Osteoblast (primary cell): Measurements from ENCODE around the gene CLDN17. TPM values are rescaled to one million over a fixed set of nuclear protein-coding genes. Genes with fewer than 3 reads are reported as not detected.

Experiments
- DNase-seq: peaks from one replicate; pipeline ENCODE4 v3.0.0; 2011; ENCODE audit warnings: low spot score, mixed read lengths; ENCODE audit not compliant: insufficient read length; ENCODE audit errors: missing footprints
- H2AFZ ChIP-seq: 2 replicates; pipeline ENCODE4 v1.6.0; 2011; ENCODE audit warnings: mild to moderate bottlenecking, low read length
- H3K27ac ChIP-seq: 2 replicates; pipeline ENCODE4 v1.5.1; 2011; ENCODE audit warnings: mild to moderate bottlenecking, low read depth, low read length, moderate library complexity
- H3K27me3 ChIP-seq: 2 replicates; pipeline ENCODE4 v1.6.0; 2012; ENCODE audit warnings: mild to moderate bottlenecking, control low read depth, inconsistent platforms, low read length, moderate library complexity; ENCODE audit not compliant: insufficient read depth
- H3K36me3 ChIP-seq: 2 replicates; pipeline ENCODE4 v1.5.1; 2011; ENCODE audit warnings: mild to moderate bottlenecking, low read length, control low read depth, moderate library complexity; ENCODE audit not compliant: insufficient read depth
- H3K4me1 ChIP-seq: 2 replicates; pipeline ENCODE4 v1.5.1; 2011; ENCODE audit warnings: mild to moderate bottlenecking, low read length, control low read depth, moderate library complexity; ENCODE audit not compliant: insufficient read depth
- H3K4me2 ChIP-seq: 2 replicates; pipeline ENCODE4 v1.6.0; 2011; ENCODE audit warnings: mild to moderate bottlenecking, low read length; ENCODE audit not compliant: insufficient read depth
- H3K4me3 ChIP-seq: fragments of 200-600 bp; sonication (generic); 3 replicates; pipeline ENCODE4 v1.5.1; 2012; ENCODE audit warnings: mild to moderate bottlenecking, low read length, inconsistent platforms; ENCODE audit not compliant: insufficient read depth
- H3K79me2 ChIP-seq: 2 replicates; pipeline ENCODE4 v1.6.0; 2012; ENCODE audit warnings: mild to moderate bottlenecking, low read length, control low read depth, inconsistent platforms; ENCODE audit not compliant: insufficient read depth
- H3K9me3 ChIP-seq: 2 replicates; pipeline ENCODE4 v1.5.1; 2011; ENCODE audit warnings: low read depth, low read length, control low read depth
- H4K20me1 ChIP-seq: 2 replicates; pipeline ENCODE4 v1.6.0; 2012; ENCODE audit warnings: mild to moderate bottlenecking, low read length, control low read depth; ENCODE audit not compliant: insufficient read depth
- total RNA-seq: library from RNA; depleted of rRNA; stranded (reverse); fragments of >200 nt; gene quantifications from 2 replicates; pipeline ENCODE4 v1.2.3, GENCODE V29; 2012
- TF ChIP-seq, protein P1 (sequence below): IDR thresholded peaks from 2 replicates; pipeline ENCODE4 v1.5.1; 2011; ENCODE audit warnings: mild to moderate bottlenecking, low read depth, low read length, moderate library complexity; ENCODE audit errors: extremely low read depth

Gene CLDN17
- total RNA-seq, 1 donor: not detected

DNA sequence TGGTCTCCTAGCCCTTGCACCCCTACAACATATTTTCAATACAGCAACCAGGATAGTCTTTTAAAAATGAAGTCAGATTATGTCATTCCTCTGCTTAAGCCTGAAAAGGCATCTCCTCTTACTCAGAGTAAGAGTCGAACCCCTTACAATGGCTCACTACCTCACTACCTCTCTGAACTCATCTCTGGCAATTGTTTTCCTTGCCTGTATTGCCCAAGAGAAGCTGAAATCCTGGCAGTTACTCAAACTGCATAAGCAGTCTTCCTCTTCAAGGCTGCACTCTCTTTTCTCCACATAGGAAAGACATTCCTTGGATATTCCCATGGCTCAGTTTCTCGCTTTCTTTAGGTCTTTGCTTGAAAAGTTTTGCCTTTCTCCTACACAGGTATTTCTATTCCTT lies 26.6 kb upstream of the CLDN17 start:
- no peak for DNase-seq
- Histone ChIP-seq H2AFZ (no peak overlapping the region), H3K36me3 (no peaks in the 10 kb centered on the region), H3K27ac (no peak overlapping the region), H4K20me1 (no peaks in the 10 kb centered on the region), H3K9me3 (no peaks in the 10 kb centered on the region), H3K4me1 (no peaks in the 10 kb centered on the region), H3K4me2 (no peak overlapping the region), H3K27me3 (no peaks in the 10 kb centered on the region), H3K4me3 (no peak overlapping the region), H3K79me2 (no peaks in the 10 kb centered on the region)
- TF ChIP-seq, protein P1, sequence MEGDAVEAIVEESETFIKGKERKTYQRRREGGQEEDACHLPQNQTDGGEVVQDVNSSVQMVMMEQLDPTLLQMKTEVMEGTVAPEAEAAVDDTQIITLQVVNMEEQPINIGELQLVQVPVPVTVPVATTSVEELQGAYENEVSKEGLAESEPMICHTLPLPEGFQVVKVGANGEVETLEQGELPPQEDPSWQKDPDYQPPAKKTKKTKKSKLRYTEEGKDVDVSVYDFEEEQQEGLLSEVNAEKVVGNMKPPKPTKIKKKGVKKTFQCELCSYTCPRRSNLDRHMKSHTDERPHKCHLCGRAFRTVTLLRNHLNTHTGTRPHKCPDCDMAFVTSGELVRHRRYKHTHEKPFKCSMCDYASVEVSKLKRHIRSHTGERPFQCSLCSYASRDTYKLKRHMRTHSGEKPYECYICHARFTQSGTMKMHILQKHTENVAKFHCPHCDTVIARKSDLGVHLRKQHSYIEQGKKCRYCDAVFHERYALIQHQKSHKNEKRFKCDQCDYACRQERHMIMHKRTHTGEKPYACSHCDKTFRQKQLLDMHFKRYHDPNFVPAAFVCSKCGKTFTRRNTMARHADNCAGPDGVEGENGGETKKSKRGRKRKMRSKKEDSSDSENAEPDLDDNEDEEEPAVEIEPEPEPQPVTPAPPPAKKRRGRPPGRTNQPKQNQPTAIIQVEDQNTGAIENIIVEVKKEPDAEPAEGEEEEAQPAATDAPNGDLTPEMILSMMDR: no peak

DNA sequence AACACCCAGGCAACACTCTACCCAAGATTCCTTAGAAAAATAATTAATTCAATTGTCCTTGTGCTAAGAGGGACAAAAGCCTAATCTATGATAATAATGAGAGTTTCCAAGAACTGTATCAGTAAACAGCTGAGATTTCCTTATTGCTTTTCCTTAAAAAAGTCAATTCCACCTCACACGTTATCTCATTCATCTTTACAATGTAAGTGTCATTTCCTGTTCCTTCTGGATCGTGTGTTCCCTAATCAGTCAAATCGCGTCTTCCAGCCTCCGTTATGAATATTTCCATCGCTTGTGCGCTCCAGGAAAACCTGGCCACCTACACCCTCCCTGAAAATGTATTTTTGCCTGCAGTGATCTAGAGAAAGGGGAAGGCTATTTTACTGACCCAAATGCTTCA lies 23.9 kb upstream of the CLDN17 start:
- no peak overlapping the region for H2AFZ ChIP-seq
- H3K4me2 ChIP-seq: no peak overlapping the region
- TF ChIP-seq, protein P1: no peak
- no peaks in the 10 kb centered on the region for H3K79me2 ChIP-seq
- no peaks in the 10 kb centered on the region for H3K4me1 ChIP-seq
- no peaks in the 10 kb centered on the region for H3K9me3 ChIP-seq
- H3K27ac ChIP-seq: no peak overlapping the region
- DNase-seq: no peak
- no peaks in the 10 kb centered on the region for H4K20me1 ChIP-seq
- no peaks in the 10 kb centered on the region for H3K27me3 ChIP-seq
- H3K36me3 ChIP-seq: no peaks in the 10 kb centered on the region
- no peak overlapping the region for H3K4me3 ChIP-seq

DNA sequence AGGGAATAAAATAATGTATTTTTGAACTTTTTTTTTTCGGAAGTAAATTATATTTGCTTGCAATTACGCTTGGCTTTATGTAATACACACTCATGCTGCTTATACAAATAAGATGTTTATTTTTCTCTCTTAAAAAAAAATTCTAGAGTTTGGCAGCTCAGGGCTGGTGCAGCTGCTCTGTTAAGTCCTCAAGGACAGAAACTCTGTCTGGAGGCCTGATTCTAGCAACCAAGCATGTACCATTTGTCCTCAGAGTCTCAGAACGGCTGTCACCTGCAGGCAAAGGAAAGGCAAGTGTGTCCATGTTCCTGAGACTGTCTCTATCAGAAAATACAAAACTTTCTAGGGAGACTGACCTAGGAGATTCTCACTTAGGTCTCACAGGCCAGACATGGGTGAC lies 23.2 kb upstream of the CLDN17 start:
- H3K27ac ChIP-seq: no peak overlapping the region
- H3K4me2 ChIP-seq: no peak overlapping the region
- no peaks in the 10 kb centered on the region for H3K9me3 ChIP-seq
- H4K20me1 ChIP-seq: no peaks in the 10 kb centered on the region
- H3K4me1 ChIP-seq: no peaks in the 10 kb centered on the region
- H2AFZ ChIP-seq: no peak overlapping the region
- no peak overlapping the region for H3K4me3 ChIP-seq
- no peaks in the 10 kb centered on the region for H3K79me2 ChIP-seq
- no peaks in the 10 kb centered on the region for H3K27me3 ChIP-seq
- TF ChIP-seq, protein P1: no peak
- H3K36me3 ChIP-seq: no peaks in the 10 kb centered on the region
- no peak for DNase-seq

DNA sequence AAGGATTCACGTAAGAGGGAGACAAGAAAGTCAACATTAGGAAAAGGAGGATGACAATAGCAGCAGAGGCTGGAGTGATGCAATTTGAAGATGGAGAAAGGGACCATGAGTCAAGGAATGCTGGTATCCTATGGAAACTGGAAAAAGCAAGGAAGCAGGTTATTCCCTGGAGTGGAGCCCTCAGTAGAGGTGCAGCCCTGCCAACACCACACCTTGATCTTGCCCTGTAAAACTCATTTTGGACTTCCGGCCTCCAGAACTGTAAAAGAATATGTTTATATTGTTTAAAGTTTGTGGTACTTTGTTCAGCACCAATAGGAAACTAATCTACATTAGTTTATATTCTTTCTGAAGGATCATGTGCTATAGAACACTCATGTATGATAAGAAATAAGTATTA lies 19.6 kb upstream of the CLDN17 start:
- H3K36me3 ChIP-seq: no peaks in the 10 kb centered on the region
- no peaks in the 10 kb centered on the region for H3K9me3 ChIP-seq
- no peaks in the 10 kb centered on the region for H3K27me3 ChIP-seq
- no peak for DNase-seq
- H3K4me1 ChIP-seq: no peaks in the 10 kb centered on the region
- no peaks in the 10 kb centered on the region for H3K79me2 ChIP-seq
- TF ChIP-seq, protein P1: no peak
- H4K20me1 ChIP-seq: no peaks in the 10 kb centered on the region
- no peak overlapping the region for H3K4me2 ChIP-seq
- no peak overlapping the region for H2AFZ ChIP-seq
- no peak overlapping the region for H3K4me3 ChIP-seq
- no peak overlapping the region for H3K27ac ChIP-seq
